ENCODE measurements around the gene DSP.
A peak's percentile ranks its signal among the peaks of the same experiment; 100 is the strongest.

Gene DSP

GRCh38 chr6:7594579-7595125, 53.2 kb downstream of the DSP start:
- no peak for DNase-seq

- no peak for DNase-seq
These were observed 62.5 kb downstream of the DSP start for GRCh38 chr6:7604003-7604402.

GRCh38 chr6:7604506-7604905, 63.0 kb downstream of the DSP start:
- DNase-seq = no peak

- DNase-seq = peak; percentile 6 to 41
These were observed 74.3 kb downstream of the DSP start for GRCh38 chr6:7615611-7616383.

- no peak for DNase-seq
These were observed 76.6 kb downstream of the DSP start for GRCh38 chr6:7617801-7618764.

- DNase-seq = no peak
These were observed 80.3 kb downstream of the DSP start for GRCh38 chr6:7621761-7622160.

GRCh38 chr6:7624796-7625710, 83.6 kb downstream of the DSP start:
- no peak for DNase-seq

GRCh38 chr6:7628479-7628878, 87.0 kb downstream of the DSP start:
- DNase-seq = no peak

- DNase-seq = no peak
These were observed 87.4 kb downstream of the DSP start for GRCh38 chr6:7628909-7629308.

- DNase-seq = no peak
These were observed 87.8 kb downstream of the DSP start for GRCh38 chr6:7629321-7629720.

GRCh38 chr6:7630792-7631191, 89.3 kb downstream of the DSP start:
- no peak for DNase-seq

GRCh38 chr6:7631466-7631865, 90.0 kb downstream of the DSP start:
- no peak for DNase-seq

- DNase-seq = no peak
These were observed 91.2 kb downstream of the DSP start for GRCh38 chr6:7632501-7633290.

- no peak for DNase-seq
These were observed 91.9 kb downstream of the DSP start for GRCh38 chr6:7633361-7633760.

- DNase-seq = no peak
These were observed 94.7 kb downstream of the DSP start for GRCh38 chr6:7636151-7636550.

Data from SW 1271 (cell line).